Anterior cingulate cortex (tissue), 58 donors: ENCODE data around the gene TRIP13.
A peak's percentile ranks its signal among the peaks of the same experiment; 100 is the strongest.
"Not testable (repeated sequence)": the region's sequence is repeated elsewhere in the genome, so short reads cannot be mapped to it uniquely, and the experiment has no call there.

Source experiments
- DNase-seq, 58 donors: peaks; one replicate each; lab custom pipeline; 2025; lab: John Stamatoyannopoulos, UW

Gene TRIP13

DNA sequence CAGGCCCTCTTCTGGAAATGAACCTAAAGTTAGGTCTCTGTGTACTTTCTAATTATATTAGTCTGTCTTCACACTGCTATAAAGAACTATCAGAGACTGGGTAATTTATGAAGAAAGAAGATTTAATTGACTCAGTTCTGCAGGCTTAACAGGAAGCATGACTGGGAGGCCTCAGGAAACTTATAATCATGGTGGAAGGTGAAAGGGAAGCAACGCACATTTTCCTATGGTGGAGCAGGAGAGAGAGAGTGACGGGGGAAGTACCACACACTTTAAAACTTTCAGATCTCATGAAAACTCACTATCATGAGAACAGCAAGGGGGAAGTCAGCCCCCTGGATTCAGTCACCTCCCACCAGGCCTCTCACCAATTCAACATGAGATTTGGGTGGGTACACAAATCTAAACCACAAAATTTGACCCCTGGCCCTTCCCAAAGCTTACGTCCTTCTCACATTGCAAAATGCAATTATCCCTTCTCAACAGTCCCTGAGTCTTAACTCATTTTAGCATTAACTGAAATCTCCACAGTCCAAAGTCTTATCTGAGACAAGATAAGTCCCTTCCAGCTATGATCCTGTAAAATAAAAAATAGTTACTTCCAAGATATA is 40.7 kb downstream of the TRIP13 start:
- DNase-seq = no peak

DNA sequence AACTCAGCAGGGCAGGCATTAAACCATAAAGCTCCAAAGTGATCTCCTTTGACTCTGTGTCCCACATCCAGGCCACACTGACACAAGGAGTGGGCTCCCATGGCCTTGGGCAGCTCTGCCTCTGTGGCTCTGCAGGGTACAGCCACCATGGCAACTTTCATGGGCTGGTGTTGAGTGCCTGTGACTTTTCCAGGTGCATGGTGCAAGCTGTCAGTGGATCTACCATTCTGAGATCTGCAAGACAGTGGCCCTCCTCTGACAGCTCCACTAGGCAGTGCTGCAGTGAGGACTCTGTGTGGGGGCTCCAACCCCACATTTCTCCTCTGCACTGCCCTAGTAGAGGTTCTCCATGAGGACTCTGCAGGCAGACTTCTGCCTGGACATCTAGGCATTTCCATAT is 41.3 kb downstream of the TRIP13 start:
- not testable (repeated sequence) for DNase-seq

DNA sequence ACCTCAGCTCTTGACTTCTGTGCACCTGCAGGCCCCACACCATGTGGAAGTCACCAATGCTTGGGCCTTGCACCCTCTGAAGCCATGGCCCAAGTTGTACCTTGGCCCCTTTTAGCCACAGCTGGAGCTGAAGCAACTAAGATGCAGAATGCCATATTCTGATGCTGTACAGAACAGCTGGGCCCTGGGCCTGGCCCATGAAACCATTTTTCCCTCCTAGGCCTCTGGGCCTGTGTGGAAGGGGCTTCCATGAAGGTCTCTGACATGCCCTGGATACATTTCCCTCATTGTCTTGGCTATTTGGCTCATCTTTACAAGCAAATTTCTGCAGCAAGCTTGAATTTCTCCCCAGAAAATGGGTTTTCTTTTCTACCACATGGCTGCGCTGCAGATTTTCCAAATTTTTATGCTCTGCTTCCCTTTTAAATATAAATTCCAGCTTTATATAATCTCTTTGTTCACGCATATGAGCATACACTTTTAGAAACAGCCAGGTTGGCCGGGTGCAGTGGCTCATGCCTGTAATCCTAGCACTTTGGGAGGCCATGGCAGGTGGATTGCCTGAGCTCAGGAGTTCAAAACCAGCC is 41.8 kb downstream of the TRIP13 start:
- DNase-seq = not testable (repeated sequence)

DNA sequence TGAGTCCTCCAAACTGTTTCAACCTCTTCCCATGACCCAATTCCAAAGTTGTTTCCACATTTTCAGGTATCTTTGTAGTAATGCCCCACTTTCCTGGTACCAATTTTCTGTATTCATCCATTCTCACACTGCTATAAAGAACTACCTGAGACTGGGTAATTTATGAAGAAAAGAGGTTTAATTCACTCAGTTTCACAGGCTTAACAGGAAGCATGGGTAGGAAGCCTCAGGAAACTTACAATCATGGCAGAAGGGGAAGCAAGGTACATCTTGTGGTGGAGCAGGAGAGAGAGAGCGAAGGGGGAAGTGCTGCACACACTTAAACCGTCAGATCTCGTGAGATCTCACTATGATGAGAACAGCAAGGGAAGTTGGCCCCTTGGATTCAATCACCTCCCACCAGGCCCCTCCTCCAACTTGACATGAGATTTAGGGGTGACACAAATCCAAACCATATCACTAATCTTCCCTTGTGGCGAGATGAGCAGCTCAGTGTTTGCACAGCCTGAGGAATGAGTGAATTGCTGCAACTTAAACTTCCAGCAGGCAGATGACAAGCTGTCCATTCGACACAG is 42.9 kb downstream of the TRIP13 start:
- DNase-seq = no peak

DNA sequence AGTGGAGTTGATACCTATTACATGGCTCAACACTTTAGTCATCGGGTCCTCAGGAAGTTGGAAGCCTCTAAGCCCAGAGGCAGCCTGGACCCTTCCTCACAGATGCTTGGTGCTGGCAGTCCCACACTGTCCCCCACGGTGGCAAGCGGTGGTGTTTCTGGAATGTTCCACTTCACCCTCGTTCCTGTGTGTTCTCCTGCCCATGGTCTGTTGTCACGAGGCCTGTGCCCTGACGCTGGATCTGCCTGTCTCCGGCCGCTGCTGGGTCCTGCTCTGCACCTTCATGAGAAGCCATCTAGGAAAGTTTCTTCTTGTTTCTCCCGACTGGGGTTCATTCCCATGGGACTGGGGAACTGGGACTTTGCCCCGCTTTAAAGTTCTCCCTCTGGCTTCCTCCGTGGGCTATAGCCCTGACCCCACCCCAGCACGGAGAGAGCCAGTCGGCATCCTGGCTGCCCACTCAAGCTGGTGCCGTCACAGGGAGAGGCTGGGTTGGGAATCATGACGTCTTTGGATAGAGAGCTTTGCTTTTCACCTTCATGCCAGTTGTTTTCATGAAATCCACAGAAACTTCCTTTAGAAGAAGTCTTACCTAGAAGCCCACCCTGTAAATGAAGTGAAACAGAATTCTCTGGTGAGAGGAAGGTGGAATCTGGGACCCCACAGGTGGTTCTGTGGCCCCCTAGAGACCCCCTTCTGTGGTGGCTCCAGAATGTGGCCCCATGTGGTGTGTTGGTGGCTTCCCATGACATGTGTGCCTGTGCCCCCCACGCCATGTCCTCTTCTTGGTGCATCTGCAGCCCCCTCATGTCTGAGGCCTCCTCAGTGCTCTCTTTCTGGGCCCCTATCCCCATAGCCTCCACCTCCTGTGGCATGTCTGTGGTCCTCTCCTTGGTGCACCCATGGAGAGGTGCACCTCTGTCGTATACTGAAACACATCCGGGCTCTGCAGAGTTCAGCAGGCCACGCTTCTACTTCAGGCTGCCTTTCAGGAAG is 43.8 kb downstream of the TRIP13 start:
- no peak for DNase-seq

DNA sequence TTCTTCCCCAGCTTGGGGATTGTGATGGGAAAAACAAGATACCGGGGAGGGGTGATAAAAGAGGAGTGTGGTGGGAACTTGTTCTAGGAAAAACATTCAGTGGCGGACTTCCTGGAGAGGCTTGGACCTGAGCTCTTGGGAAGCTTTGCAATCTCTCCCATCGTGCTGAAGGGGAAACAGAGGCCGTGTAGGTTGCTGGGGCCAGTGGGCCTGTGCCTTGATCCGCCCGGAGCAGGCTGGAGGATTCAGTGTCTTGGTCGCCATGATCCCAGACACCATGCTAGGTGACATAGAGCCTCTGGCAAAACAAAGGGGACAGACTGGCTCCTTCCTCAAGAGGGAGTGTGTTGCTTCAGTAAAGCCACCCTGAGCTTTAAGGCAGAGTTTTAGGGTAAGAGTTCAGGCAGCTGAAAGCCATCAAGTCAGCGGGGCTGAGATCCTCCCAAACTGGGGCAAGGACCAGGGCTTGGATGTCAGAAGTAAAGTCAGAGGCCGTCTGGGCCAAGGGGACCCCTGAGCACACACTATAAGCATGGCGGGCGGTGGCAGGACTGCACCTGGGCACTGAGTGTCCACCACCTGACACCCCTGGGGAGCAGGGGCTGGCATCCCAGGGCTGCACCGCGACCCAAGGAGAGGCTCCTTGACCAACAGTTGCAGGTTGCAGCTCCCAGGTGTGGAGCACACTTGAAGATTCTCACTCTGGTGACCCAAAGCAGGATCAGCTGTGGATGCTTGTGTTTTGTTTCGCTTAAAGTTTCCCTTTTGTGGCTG is 44.7 kb downstream of the TRIP13 start:
- DNase-seq = no peak

DNA sequence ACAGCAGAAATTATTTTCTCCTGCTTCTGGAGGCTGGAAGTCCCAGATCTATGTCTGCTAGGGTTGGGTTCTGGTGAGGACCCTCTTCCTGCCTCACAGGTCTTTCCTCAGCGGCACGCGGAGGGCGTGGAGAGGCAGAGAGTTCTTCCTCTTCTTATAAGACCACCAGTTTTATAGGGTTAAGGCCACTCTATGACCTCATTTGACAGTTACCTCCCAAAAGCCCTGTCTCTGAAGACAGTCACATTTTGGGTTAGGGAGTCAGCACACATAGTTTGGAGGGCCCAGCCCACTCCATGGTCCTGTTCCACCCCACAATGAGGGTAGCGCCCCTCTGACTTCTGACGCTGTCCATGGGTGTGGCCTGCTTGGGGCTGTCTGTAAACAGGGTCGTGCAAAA is 46.7 kb downstream of the TRIP13 start:
- DNase-seq = no peak

DNA sequence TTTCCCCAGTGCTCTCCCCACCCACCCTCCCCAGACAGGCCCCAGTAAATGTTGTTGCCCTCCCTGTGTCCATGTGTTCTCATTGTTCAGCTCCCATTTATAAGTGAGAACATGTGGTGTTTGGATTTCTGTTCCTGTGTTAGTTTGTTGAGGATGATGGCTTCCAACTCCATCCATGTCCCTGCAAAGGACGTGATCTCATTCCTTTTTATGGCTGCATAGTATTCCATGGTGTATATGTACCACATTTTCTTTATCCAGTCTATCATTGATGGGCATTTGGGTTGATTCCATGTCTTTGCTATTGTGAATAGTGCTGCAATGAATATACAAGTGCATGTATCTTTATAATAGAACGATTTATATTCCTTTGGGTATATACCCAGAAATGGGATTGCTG is 48.1 kb downstream of the TRIP13 start:
- not testable (repeated sequence) for DNase-seq

DNA sequence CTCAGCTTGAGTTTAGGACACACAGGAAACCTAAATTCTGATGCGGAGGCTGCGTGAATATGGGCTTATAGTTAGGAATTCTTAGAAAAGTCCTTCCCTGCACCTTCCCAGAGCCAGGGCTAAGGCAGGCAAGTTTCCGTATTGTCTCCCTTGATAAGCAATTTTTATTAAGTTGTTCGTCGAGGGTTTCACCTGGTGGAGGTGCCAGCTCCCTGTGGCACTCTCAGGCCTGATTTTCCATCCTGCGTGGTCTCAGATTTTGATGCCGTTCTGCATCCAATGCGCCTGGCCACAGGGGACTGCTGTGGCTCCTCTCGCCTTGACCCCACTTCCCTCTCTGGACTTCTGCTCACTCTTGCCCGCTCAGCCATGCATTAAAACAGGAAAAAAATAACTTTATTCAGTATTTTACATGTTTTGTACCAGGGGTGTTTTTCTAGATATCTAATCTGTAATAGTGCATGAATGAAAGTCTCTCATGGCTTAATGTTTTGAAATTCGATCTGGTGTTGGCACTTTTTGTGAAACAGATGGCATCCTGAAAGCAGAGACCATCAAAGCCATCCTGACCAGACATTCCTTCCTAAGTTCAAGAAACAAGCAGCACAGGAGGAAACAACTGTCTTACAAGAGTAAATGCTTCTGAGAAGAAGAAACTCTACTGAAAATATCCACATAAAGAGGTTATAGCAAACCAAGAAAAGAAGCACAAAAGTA is 50.7 kb downstream of the TRIP13 start:
- DNase-seq = no peak

DNA sequence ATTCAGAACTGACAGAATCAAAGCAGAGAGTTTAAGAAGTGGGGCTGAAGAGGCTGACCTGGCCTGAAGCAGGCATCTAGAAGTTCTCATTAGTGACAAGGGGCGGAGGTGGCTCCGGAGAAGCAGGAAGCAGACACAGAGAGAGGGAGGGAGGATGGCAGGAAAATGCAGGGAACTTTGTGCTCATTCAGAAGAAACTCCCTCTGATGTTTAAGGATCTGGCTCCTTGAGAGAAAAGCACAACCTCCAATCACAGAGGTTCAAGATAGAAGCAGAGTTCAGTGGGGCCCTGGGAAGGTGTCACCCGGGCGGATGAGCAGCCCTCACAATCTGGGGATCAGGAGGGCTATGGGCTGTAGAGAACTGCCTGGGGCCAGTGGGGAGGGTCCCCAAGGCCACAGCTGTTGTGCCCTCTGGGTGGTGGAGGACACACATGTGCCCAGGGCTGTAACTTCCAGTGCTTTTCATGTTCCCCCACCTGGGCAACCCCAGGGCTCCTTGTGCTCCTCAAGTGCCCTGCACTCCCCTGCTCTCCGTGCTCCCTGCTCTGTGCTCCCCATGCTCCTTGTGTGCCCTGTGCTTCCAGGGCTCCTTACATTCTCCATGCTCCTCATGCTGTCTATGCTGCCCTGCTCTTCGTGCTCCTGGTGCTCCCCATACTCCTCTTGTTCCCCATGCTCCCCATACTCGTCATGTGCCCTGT is 51.4 kb downstream of the TRIP13 start:
- no peak for DNase-seq

DNA sequence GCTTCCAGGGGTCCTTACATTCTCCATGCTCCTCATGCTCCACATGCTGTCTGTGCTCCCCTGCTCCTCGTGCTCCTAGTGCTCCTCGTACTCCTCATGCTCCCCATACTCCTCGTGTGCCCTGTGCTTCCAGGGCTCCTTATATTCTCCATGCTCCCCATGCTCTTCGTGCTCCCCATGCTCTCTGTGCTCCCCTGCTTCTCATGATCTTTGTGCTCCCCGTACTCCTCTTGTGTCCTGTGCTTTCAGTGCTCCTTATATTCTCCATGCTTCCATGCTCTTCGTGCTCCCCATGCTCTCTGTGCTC is 51.9 kb downstream of the TRIP13 start:
- DNase-seq = no peak

DNA sequence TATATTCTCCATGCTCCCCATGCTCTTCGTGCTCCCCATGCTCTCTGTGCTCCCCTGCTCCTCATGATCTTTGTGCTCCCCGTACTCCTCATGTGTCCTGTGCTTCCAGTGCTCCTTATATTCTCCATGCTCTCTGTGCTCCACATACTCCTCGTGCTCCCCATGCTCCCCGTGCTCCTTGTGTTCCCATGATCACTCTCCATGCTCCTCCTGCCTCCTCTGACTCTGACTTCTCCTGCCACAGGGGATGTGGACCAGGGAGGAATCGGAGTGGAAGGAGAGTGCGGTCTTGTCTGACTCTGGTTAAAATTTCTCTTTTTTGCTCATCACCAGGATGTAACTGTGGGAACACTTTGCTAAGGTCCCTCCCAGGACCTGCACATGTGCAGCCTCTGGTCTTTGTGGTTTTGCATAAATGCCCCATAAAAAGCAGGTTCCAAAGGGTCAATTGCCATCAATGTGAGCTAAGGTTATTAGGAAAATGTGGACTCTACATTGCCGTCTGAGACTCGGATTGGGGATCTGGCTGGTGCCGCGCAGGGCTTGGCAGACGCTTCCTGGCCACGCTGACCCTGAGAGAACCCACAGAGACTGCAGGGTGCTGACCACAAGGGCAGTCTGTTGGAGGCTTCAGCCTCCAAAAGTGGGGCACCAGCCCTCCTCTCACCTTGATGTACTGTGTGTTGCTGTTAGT is 52.5 kb downstream of the TRIP13 start:
- no peak for DNase-seq

DNA sequence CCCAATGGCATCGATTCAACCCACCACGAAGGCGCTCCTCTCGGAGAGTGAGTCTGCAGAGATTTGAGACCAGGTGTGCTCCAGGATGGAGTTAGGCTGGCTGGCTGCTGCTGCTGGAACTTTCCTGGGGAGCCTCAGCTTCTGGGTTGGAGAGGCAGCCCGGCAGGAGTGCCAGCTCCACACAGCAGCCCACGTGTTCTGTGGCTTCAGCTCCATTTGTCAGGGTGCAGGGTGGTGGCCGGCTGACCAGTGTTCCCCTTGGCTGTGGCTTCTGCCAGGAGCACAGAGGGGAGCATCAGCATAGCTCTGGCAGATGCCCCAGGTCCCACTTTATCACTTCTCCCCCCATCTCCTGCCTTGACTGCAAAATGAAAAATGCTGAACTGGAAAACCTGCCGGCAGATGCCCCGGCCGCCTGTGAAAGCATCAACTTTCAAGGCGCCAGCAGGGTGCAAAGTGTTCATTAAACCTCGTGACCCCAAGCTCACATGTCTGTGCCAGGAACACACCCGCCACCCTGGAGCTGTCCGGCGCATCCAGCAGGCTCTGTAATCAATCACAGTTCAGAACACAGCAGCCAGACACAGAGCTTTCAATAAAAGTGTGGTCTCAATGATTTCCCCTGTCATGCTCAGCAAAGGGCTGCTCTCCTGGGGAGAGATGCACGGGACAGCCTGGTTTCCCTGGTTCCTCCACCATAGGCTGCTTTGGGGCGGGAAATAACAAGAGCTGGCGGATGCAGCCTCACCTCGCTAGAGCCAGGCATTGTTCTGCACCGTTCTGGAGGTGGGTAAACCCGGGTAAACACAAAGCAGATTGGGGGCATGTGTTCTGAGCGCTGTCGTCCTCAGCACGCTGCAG is 53.2 kb downstream of the TRIP13 start:
- peak in 2 of 58 donors; percentile 3 to 41 for DNase-seq

DNA sequence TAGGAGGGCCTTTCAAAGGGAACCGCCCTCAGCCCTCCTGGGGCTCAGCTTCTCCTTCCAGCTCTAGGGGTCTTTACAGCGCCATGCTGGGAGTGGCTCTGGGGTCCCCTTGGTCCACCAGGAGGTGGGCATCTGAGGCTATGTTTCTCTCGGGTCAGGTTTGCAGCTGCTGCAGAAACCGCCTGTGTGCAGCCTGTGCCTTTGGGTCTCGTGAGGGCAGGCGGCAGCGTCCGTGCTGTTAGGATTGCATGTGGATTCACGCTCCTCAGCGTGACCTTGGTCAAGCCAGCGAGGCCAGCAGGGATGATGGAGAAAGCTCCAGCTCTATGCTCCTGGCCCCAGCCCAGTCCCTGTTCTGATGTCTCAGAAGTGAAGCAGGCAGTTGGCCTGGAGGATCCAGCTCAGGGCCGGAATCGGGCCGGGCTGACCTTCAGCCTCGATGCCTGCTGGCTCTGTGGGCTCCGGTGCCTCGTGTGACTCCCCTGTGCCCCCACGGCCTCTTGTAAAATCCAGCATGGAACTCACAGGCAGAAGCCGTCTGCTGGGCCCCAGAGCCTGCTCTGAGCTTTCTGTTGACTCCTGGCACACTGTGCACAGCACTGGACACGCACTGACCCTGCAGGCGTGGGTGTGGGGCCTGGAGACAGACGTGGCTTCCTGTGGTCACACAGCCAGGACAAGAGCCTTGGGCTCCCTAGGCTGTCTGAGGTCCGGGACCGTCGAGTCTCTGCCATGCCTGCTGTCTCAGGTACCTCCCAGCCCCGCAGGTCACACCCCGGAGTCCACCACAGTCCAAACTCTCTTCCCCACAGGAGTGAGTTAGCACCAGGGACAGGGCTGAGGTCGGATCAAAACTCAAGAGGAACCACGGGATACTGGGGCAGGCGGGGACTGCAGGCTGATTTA is 54.3 kb downstream of the TRIP13 start:
- DNase-seq = no peak

DNA sequence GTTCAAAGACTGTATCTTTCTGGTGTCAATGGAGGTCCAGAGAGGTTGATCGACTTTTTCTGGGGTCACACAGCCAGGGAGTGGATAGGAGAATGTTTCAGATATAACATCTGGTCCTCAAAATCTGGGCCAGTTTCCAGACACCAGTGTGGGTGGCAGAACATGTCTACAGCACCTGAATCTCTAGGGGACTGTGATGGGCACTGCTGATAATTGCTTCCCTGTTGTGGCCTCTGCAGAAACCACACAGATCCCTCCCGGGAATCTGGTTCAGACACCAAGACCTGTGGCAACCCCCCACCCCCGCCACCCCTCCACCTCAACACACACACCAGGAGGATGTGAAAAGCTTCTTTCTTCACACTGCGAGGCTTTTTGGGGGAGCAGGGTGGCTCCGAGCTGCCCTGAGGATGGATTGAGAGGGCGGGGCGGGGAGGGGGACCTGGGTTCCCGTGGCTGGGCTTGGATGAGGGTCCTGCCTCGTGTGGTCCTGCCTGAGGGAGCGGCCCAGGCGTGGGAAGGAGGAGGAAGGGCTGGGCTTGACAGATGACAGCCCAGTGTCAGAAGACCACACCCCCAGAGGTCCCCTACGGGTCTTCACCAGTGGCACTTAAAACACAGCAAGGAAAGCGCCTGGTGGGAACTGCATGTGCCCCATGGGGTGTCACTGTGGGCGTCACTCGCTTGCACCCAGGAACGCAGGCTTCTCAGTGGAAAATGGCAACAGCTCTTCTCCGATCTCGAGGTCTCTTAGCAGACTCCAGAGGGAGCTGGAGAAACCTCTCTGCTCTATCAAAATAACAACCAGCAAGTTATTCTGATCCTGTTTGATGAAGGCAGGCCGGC is 55.2 kb downstream of the TRIP13 start:
- peak in 1 of 58 donors; percentile 7 for DNase-seq
